B cell (primary cell): ENCODE results near the gene ADRA1B.

ENCODE experiments used
- EZH2 ChIP-seq: IDR thresholded peaks from 2 replicates; pipeline ENCODE4 v1.6.1; 2012; ENCODE audit warnings: borderline replicate concordance, low read depth, mild to moderate bottlenecking, moderate library complexity, low read length; ENCODE audit not compliant: insufficient read depth, poor library complexity, severe bottlenecking
- TF ChIP-seq, protein P1 (sequence below): fragments of 200-600 bp; IDR thresholded peaks from one replicate; pipeline ENCODE4 v1.8.0; 2022; ENCODE audit warnings: antibody characterized with exemption, mild to moderate bottlenecking

- TF ChIP-seq, protein P1, sequence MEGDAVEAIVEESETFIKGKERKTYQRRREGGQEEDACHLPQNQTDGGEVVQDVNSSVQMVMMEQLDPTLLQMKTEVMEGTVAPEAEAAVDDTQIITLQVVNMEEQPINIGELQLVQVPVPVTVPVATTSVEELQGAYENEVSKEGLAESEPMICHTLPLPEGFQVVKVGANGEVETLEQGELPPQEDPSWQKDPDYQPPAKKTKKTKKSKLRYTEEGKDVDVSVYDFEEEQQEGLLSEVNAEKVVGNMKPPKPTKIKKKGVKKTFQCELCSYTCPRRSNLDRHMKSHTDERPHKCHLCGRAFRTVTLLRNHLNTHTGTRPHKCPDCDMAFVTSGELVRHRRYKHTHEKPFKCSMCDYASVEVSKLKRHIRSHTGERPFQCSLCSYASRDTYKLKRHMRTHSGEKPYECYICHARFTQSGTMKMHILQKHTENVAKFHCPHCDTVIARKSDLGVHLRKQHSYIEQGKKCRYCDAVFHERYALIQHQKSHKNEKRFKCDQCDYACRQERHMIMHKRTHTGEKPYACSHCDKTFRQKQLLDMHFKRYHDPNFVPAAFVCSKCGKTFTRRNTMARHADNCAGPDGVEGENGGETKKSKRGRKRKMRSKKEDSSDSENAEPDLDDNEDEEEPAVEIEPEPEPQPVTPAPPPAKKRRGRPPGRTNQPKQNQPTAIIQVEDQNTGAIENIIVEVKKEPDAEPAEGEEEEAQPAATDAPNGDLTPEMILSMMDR: no peak
- TF ChIP-seq EZH2: no peak
Observed at GRCh38 chr5:159963935-159964334, 47.7 kb downstream of the ADRA1B start.
